RWPE2 (cell line): ENCODE results near the gene MAGEA12.
"Not testable (repeated sequence)": the region's sequence is repeated elsewhere in the genome, so short reads cannot be mapped to it uniquely, and the experiment has no call there.

ENCODE experiments used
- ATAC-seq: fragments of 200-7000 bp; cut with Tn5 transposase; 3 replicates; pipeline ENCODE4 v1.9.1; 2021; ENCODE audit warnings: low read depth
- DNase-seq: peaks from one replicate; pipeline ENCODE4 v3.0.0-alpha.2; 2020; ENCODE audit warnings: low spot score
- H3K27ac ChIP-seq: fragments of 450-650 bp; 2 replicates; pipeline ENCODE4 v1.5.1; 2017; ENCODE audit warnings: mild to moderate bottlenecking; ENCODE audit not compliant: poor library complexity, severe bottlenecking
- H3K27me3 ChIP-seq: fragments of 250-450 bp; sonication (Bioruptor Pico); 2 replicates; pipeline ENCODE4 v1.5.1; 2021; ENCODE audit warnings: mild to moderate bottlenecking, moderate library complexity; ENCODE audit not compliant: insufficient read depth, poor library complexity, severe bottlenecking
- H3K36me3 ChIP-seq: fragments of 250-450 bp; sonication (Bioruptor Pico); 2 replicates; pipeline ENCODE4 v1.5.1; 2020; ENCODE audit warnings: low read depth, mild to moderate bottlenecking, moderate library complexity
- H3K4me1 ChIP-seq: fragments of 250-450 bp; sonication (Bioruptor Pico); 2 replicates; pipeline ENCODE4 v1.5.1; 2021; ENCODE audit warnings: mild to moderate bottlenecking, moderate library complexity; ENCODE audit not compliant: insufficient read depth, poor library complexity, severe bottlenecking
- H3K4me3 ChIP-seq: fragments of 250-450 bp; sonication (Bioruptor Pico); 2 replicates; pipeline ENCODE4 v1.5.1; 2021; ENCODE audit warnings: mild to moderate bottlenecking, moderate library complexity; ENCODE audit not compliant: severe bottlenecking
- H3K9me3 ChIP-seq: fragments of 250-450 bp; sonication (Bioruptor Pico); 2 replicates; pipeline ENCODE4 v1.5.1; 2021; ENCODE audit warnings: mild to moderate bottlenecking, moderate library complexity; ENCODE audit not compliant: severe bottlenecking

The MAGEA12 gene

DNA sequence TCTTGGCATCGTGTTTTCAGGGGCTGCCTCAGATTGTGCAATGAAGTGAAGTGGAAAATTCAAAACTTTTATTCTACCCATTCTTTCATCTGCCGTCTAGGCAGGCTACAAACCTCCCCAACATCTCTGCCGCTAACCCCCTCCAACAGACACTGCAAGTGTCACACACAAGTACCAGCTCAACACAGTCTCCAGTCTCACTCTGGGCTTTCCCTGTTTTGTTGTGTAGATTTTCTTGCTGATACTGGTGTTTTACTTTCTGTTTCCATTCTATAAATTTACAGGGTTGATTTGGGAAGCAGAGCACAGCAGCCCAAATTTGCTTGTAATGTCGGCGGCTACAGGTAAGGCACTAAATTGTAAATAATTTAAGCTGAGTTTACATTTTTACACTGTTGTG lies 21.3 kb downstream of the MAGEA12 start:
- H3K27me3 ChIP-seq, ATAC-seq, H3K36me3 ChIP-seq, H3K4me1 ChIP-seq, DNase-seq, H3K4me3 ChIP-seq, H3K27ac ChIP-seq, H3K9me3 ChIP-seq: not testable (repeated sequence)

DNA sequence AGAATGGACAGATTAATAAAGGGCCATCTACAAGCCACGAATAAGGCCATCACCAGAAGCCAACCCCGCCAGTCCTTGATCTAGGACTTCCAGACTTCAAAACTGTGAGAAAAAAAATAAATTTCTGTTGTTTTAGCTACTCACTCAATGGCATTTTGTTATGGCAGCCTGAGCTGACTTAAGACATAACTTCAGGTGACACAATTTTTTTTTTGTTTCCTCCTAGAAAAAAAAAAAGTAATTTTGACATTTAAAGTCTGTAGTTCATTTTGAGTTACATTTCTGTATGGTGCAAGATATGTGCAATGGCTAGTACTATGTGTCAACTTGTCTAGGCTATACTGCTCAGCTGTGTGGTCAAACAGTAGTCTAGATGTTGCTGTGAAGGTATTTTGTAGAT lies 25.4 kb downstream of the MAGEA12 start, which contains the start of gene CSAG3:
CSAG3 (plus strand) TSS at position 301 of the 400 bp plus-strand sequence.
- H3K4me3 ChIP-seq, DNase-seq, ATAC-seq, H3K27me3 ChIP-seq, H3K36me3 ChIP-seq, H3K9me3 ChIP-seq, H3K4me1 ChIP-seq, H3K27ac ChIP-seq: not testable (repeated sequence)

DNA sequence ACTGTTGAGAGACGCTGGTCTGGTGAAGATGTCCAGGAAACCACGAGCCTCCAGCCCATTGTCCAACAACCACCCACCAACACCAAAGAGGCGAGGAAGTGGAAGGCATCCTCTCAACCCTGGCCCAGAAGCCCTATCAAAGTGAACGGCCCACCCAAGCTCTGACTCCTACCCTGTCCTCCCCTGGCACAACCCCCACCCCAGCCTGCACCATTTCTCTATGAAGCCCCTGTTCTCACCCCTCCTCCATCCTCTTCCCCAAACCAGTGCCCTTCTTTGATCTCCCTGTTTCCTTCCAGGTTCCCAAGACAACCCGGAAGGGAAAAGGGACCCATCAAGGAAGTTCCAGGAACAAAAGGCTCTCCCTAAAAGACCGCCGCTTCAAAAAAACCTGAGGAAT lies 26.0 kb downstream of the MAGEA12 start:
- not testable (repeated sequence) for DNase-seq, H3K9me3 ChIP-seq, H3K27ac ChIP-seq, H3K27me3 ChIP-seq, ATAC-seq, H3K4me3 ChIP-seq, H3K4me1 ChIP-seq, H3K36me3 ChIP-seq

DNA sequence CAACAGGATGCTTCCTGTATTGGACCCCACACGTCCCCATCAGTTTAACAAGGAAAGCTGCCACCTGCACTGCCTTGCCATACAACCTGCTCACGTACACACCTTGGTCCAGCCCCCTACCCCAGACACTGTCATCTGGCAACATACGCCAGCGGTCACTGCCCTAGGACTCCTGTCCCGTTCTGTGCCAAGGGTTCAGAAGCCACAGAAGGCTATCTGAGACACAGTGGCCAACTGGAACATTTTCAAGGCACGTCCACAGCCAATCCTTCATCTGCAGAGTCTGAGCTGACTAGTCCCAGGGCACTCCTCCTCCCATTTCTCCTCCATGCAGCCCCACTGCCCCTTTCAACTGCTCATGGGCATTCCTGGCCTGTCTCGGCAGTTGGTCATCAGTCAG lies 28.0 kb downstream of the MAGEA12 start:
- not testable (repeated sequence) for H3K9me3 ChIP-seq, H3K36me3 ChIP-seq, H3K27me3 ChIP-seq, H3K4me3 ChIP-seq, ATAC-seq, H3K27ac ChIP-seq, DNase-seq, H3K4me1 ChIP-seq

DNA sequence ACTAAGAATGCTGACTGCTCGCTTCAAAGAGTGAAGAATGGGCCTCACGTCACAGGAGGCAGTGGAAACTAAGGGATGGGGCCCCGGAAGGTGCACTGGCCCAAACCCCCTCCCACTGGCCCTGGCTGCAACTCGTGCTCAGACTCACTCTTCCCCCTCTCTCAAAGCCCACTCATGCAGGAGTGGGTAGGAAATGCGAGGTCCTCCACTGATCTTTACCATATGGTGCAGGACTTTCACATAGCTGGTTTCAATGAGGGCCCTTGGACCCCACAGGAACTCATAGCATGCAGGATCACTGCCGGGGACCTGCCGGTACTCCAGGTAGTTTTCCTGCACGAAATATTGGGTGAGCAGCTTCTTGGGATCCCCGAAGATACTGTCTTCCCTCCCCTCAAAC lies 33.0 kb downstream of the MAGEA12 start:
- not testable (repeated sequence) for H3K27ac ChIP-seq, H3K27me3 ChIP-seq, H3K36me3 ChIP-seq, H3K4me3 ChIP-seq, H3K4me1 ChIP-seq, DNase-seq, ATAC-seq, H3K9me3 ChIP-seq

DNA sequence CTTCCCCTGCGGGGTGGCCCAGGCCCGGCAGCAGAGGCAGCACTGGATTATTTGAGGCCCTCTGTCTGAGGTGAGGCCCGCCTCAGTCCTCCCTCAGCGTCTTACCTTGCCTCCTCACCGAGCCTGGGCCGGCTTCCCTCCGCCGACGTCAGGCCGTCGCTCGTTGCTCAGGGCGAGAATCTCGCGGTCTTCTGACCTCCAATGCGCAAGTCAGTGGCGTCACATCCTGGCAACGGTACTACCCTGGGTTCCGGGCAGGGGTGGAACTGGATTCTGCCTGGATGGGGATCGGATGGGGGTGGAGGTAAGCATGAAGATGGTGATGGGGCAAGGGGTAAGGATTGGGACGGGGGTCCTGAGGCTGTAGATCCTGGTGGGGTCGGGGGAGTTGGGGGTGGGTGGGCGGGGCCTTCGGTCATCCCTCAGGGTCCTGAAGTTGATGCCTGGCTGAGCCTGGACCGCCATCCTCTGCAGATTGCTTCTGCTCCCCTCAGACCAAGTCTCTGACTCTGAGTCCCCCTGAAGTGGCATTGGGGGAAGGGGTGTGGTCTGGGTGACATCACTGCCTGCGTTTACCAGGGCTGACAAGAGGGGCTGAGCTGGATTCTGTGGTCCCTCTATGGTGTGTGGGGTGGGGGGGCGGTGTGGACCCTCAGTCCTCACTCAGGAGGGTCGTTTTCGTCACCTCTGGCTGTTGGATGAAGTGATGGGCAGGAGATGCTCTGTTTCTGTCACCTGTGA lies 36.2 kb downstream of the MAGEA12 start, which contains the start of gene MAGEA6:
MAGEA6 (minus strand) TSS at position 141 of the 741 bp plus-strand sequence. CDS start 2,039 bp downstream, outside the sequence.
- not testable (repeated sequence) for ATAC-seq, H3K27ac ChIP-seq, H3K4me1 ChIP-seq, H3K27me3 ChIP-seq, H3K9me3 ChIP-seq, DNase-seq, H3K36me3 ChIP-seq, H3K4me3 ChIP-seq

DNA sequence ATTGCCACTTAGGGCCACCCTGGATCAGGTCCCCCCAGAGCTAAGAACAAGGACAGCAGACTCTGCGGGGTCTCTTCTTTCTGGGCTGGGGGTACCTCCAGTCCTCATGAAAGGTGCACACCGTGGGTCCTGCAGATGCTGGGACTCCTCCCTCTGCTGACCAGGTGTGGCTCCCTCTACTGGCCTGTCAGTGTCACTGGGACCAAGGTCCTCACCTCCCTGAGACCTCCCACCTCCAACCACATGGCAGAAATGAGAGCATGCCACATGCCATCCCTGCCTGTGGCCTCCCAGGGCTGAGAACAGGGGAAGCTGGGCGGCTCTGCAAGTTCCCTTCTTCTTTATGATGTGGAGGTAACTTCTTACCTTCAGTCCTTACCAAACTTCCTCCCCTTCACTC lies 53.5 kb downstream of the MAGEA12 start:
- not testable (repeated sequence) for H3K4me1 ChIP-seq, H3K9me3 ChIP-seq, ATAC-seq, H3K36me3 ChIP-seq, H3K4me3 ChIP-seq, H3K27me3 ChIP-seq, DNase-seq, H3K27ac ChIP-seq
